ENCODE results near the gene AMPH. TPM values are rescaled to one million over a fixed set of nuclear protein-coding genes. Genes with fewer than 3 reads are reported as not detected.
A peak's percentile ranks its signal among the peaks of the same experiment; 100 is the strongest.
"Not testable (repeated sequence)": the region's sequence is repeated elsewhere in the genome, so short reads cannot be mapped to it uniquely, and the experiment has no call there.

The AMPH gene
- total RNA-seq, 4 donors from 2014 or later, result 2.3 to 14.7 (median 7.2) TPM

GRCh38 chr7:38411404-38411803 lies 219.8 kb downstream of the AMPH start:
- 70 to 100% methylated on average over 1 of the region's 1 CpG for WGBS, 2 donors (ENCODE audit: low coverage in 1 of 2)
- Histone ChIP-seq H3K27ac (no peak overlapping the region), H3K27me3 (no peaks in the 10 kb centered on the region), H3K4me3 (no peak overlapping the region), H3K36me3 (no peaks in the 10 kb centered on the region), H3K4me1 (no peaks in the 10 kb centered on the region), H3K9me3 (no peaks in the 10 kb centered on the region)
- ATAC-seq, result no peak
- no peak for TF ChIP-seq POLR2A (IDR thresholded peaks at IDR 0.05)

GRCh38 chr7:38410056-38410455 lies 221.1 kb downstream of the AMPH start:
- Histone ChIP-seq H3K9me3 (peaks cover 0 to 2% (median 0%) of the 10 kb centered on the region in 3 donors), H3K4me3 (no peak overlapping the region), H3K4me1 (no peaks in the 10 kb centered on the region), H3K27me3 (no peaks in the 10 kb centered on the region), H3K36me3 (no peaks in the 10 kb centered on the region), H3K27ac (no peak overlapping the region)
- TF ChIP-seq EP300 (IDR thresholded peaks at IDR 0.05) (no peak), POLR2AphosphoS5 (IDR thresholded peaks at IDR 0.05) (no peak), POLR2A (IDR thresholded peaks at IDR 0.05) (no peak), CTCF (IDR thresholded peaks at IDR 0.05) (no peak)
- ATAC-seq, result no peak
- WGBS, 2 donors (ENCODE audit: low coverage in 1 of 2), result 83% methylated on average over 1 of the region's 2 CpGs; no CpG with 5 or more reads in 1 of the 2 donors

- Histone ChIP-seq H3K9me3 (peaks cover 0 to 8% (median 0%) of the 10 kb centered on the region in 3 donors), H3K36me3 (no peaks in the 10 kb centered on the region), H3K27ac (no peak overlapping the region), H3K4me3 (no peak overlapping the region), H3K4me1 (no peaks in the 10 kb centered on the region), H3K27me3 (no peaks in the 10 kb centered on the region)
- no peak for ATAC-seq
- 92 to 94% methylated on average over 5 to 6 of the region's 6 CpGs for WGBS, 2 donors (ENCODE audit: low coverage in 1 of 2)
- no peak for TF ChIP-seq POLR2A (IDR thresholded peaks at IDR 0.05)
- no peak for TF ChIP-seq EP300 (IDR thresholded peaks at IDR 0.05)
- TF ChIP-seq CTCF (IDR thresholded peaks at IDR 0.05), result no peak
- TF ChIP-seq POLR2AphosphoS5 (IDR thresholded peaks at IDR 0.05), result no peak
Observed at GRCh38 chr7:38409531-38409930, 221.6 kb downstream of the AMPH start.

GRCh38 chr7:38398725-38399321 lies 232.3 kb downstream of the AMPH start:
- no peak overlapping the region for H3K4me3 ChIP-seq
- peaks cover 0 to under 1% (median 0%) of the 10 kb centered on the region in 3 donors for H3K9me3 ChIP-seq
- peak; percentile 46 for ATAC-seq
- peaks cover 0 to 4% (median 0%) of the 10 kb centered on the region in 3 donors for H3K4me1 ChIP-seq
- TF ChIP-seq POLR2A (IDR thresholded peaks at IDR 0.05), result no peak
- peak; percentile 52 to 85 (median 76) for TF ChIP-seq CTCF (IDR thresholded peaks at IDR 0.05)
- TF ChIP-seq POLR2AphosphoS5 (IDR thresholded peaks at IDR 0.05), result no peak
- no peak for TF ChIP-seq EP300 (IDR thresholded peaks at IDR 0.05)
- 5 to 11% methylated on average over 9 of the region's 9 CpGs for WGBS, 2 donors (ENCODE audit: low coverage in 1 of 2)
- H3K36me3 ChIP-seq, result no peaks in the 10 kb centered on the region
- H3K27me3 ChIP-seq, result no peaks in the 10 kb centered on the region
- H3K27ac ChIP-seq, result no peak overlapping the region

- H3K27me3 ChIP-seq, result no peaks in the 10 kb centered on the region
- H3K9me3 ChIP-seq, result no peaks in the 10 kb centered on the region
- no peak overlapping the region for H3K4me3 ChIP-seq
- WGBS, 2 donors (ENCODE audit: low coverage in 1 of 2), result 86 to 88% methylated on average over 2 of the region's 2 CpGs
- H3K27ac ChIP-seq, result no peak overlapping the region
- no peak for TF ChIP-seq POLR2A (IDR thresholded peaks at IDR 0.05)
- TF ChIP-seq POLR2AphosphoS5 (IDR thresholded peaks at IDR 0.05), result no peak
- TF ChIP-seq CTCF (IDR thresholded peaks at IDR 0.05), result no peak
- TF ChIP-seq EP300 (IDR thresholded peaks at IDR 0.05), result no peak
- ATAC-seq, result no peak
- no peaks in the 10 kb centered on the region for H3K36me3 ChIP-seq
- H3K4me1 ChIP-seq, result peaks cover 0 to 4% (median 0%) of the 10 kb centered on the region in 3 donors
Observed at GRCh38 chr7:38396852-38397251, 234.3 kb downstream of the AMPH start.

- 71 to 83% methylated on average over 1 of the region's 1 CpG for WGBS, 2 donors (ENCODE audit: low coverage in 1 of 2)
- H3K27ac ChIP-seq, ATAC-seq: not testable (repeated sequence)
Observed at GRCh38 chr7:38395921-38396552, 235.1 kb downstream of the AMPH start.

More at GRCh38 chr7:38395921-38396552, 235.1 kb downstream of the AMPH start:
- H3K4me1 ChIP-seq, H3K4me3 ChIP-seq, H3K9me3 ChIP-seq, H3K36me3 ChIP-seq, H3K27me3 ChIP-seq: not testable (repeated sequence)

Data from gastroesophageal sphincter (tissue), 4 donors.